ENCODE results near the gene PPM1H. TPM values are rescaled to one million over a fixed set of nuclear protein-coding genes. Genes with fewer than 3 reads are reported as not detected.
"Not testable (repeated sequence)": the region's sequence is repeated elsewhere in the genome, so short reads cannot be mapped to it uniquely, and the experiment has no call there.

The PPM1H gene
- polyA plus RNA-seq, 1 of the 3 experiments (the other 2 are of a cell fraction), result 0.13 TPM

DNA sequence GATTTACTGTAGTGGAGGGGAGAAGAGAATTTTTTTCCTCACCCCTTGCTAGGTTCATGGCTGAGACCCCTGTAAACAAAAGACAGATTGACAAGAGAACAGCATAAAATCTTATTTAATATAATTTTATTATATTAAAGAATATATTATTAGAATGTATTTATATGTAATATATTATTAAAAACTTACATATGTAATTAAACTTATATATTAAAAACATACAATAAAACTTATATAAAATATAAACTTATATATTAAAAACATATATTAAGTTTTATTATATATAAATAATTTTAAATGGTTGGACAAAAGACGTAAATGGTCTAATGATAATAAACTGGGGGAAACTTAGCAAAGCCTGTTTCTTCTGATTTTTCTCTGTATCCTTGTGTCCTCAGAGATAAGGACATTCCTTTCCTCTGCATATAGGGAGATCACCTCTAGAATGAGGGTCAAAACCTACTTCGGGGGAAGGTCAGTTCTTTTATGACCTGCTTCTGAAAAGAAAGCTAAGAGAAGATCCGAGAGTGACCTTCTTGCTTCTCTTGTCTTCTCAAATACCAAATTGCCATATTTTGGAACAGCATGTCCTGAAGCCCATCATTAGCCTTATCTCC is 8.9 kb upstream of the PPM1H start:
- WGBS (ENCODE audit: low lambda C conversion rate), result 7% methylated on average over 3 of the region's 3 CpGs
- Histone ChIP-seq H3K79me2 (ENCODE audit: insufficient read depth) (no peaks in the 10 kb centered on the region), H4K20me1 (ENCODE audit: insufficient read depth) (no peaks in the 10 kb centered on the region), H3K36me3 (replicated peaks in 1 of 2; ENCODE audit: control insufficient read depth in 1 of 2, insufficient read depth in 2 of 2, low read length in 1 of 2) (no peaks in the 10 kb centered on the region), H3K9ac (no peak overlapping the region), H3K4me1 (ENCODE audit: control insufficient read depth in 1 of 2, insufficient read depth in 2 of 2, low read depth in 1 of 2, low read length in 1 of 2) (no peaks in the 10 kb centered on the region), H3K27ac (ENCODE audit: low read depth in 2 of 2, low read length in 1 of 2) (no peak overlapping the region), H3K4me3 (ENCODE audit: low read depth in 2 of 2, low read length in 1 of 2) (no peak overlapping the region), H2AFZ (ENCODE audit: low read depth) (no peak overlapping the region), H3K9me2 (peaks cover 3% of the 10 kb centered on the region; the same call in 1 of the 2 replicates), H3F3A (replicated peaks; ENCODE audit: insufficient read depth) (no peaks in the 10 kb centered on the region), H3K9me3 (no peaks in the 10 kb centered on the region), H3K4me2 (no peak overlapping the region), H3K27me3 (ENCODE audit: insufficient read depth) (peaks cover 22% of the 10 kb centered on the region)
- no peak for TF ChIP-seq TAF1 (IDR thresholded peaks at IDR 0.05; ENCODE audit: borderline replicate concordance, low read depth, low read length)
- TF ChIP-seq RFX5 (IDR thresholded peaks at IDR 0.05; ENCODE audit: low read length), result no peak
- TF ChIP-seq MXI1 (IDR thresholded peaks at IDR 0.05; ENCODE audit: low read depth, low read length), result no peak
- TF ChIP-seq ELF1 (IDR thresholded peaks at IDR 0.05), result no peak
- no peak for TF ChIP-seq RCOR1 (IDR thresholded peaks at IDR 0.05; ENCODE audit: low read length)
- no peak for DNase-seq
- CTCF ChIA-PET, result interaction anchor here (0.8 kb wide), 1 partner anchor 8 kb away, joined by 3 read pairs; no protein-coding TSS in a partner anchor
- POLR2A ChIA-PET, result no interaction called here

- H3K27ac ChIP-seq (ENCODE audit: low read depth in 2 of 2, low read length in 1 of 2); H3K36me3 ChIP-seq (replicated peaks in 1 of 2; ENCODE audit: control insufficient read depth in 1 of 2, insufficient read depth in 2 of 2, low read length in 1 of 2); H3K4me2 ChIP-seq; H2AFZ ChIP-seq (ENCODE audit: low read depth); DNase-seq; H3K9ac ChIP-seq; POLR2A ChIA-PET; H3F3A ChIP-seq (replicated peaks; ENCODE audit: insufficient read depth); H3K9me3 ChIP-seq; H3K4me3 ChIP-seq (ENCODE audit: low read depth in 2 of 2, low read length in 1 of 2); H3K79me2 ChIP-seq (ENCODE audit: insufficient read depth); H4K20me1 ChIP-seq (ENCODE audit: insufficient read depth); H3K4me1 ChIP-seq (ENCODE audit: control insufficient read depth in 1 of 2, insufficient read depth in 2 of 2, low read depth in 1 of 2, low read length in 1 of 2); H3K9me2 ChIP-seq; CTCF ChIA-PET: not testable (repeated sequence)
- H3K27me3 ChIP-seq (ENCODE audit: insufficient read depth), result peaks cover 27% of the 10 kb centered on the region
- WGBS (ENCODE audit: low lambda C conversion rate), result 13% methylated on average over 4 of the region's 4 CpGs
Observed at GRCh38 chr12:62942316-62942715, 7.4 kb upstream of the PPM1H start.

GRCh38 chr12:62934239-62934798 is 631 bp downstream of the PPM1H start:
- H3K9ac ChIP-seq, result no peak overlapping the region
- no peaks in the 10 kb centered on the region for H3K9me2 ChIP-seq

More at GRCh38 chr12:62934239-62934798, 631 bp downstream of the PPM1H start:
- 5% methylated on average over 23 of the region's 48 CpGs for WGBS (ENCODE audit: low lambda C conversion rate)
- H3F3A ChIP-seq (replicated peaks; ENCODE audit: insufficient read depth), result peaks cover 4% of the 10 kb centered on the region
- no peaks in the 10 kb centered on the region for H4K20me1 ChIP-seq (ENCODE audit: insufficient read depth)
- H2AFZ ChIP-seq (ENCODE audit: low read depth), result peak overlapping the region; percentile 82; the same call in 1 of the 2 replicates
- H3K9me3 ChIP-seq, result no peaks in the 10 kb centered on the region
- no peaks in the 10 kb centered on the region for H3K36me3 ChIP-seq (replicated peaks in 1 of 2; ENCODE audit: control insufficient read depth in 1 of 2, insufficient read depth in 2 of 2, low read length in 1 of 2)
- peak overlapping the region; percentile 97 for H3K4me2 ChIP-seq
- no peak overlapping the region for H3K27ac ChIP-seq (ENCODE audit: low read depth in 2 of 2, low read length in 1 of 2)
- H3K4me1 ChIP-seq (ENCODE audit: control insufficient read depth in 1 of 2, insufficient read depth in 2 of 2, low read depth in 1 of 2, low read length in 1 of 2), result peaks cover 0 to 10% of the 10 kb centered on the region in 2 experiments; a peak in 1 of 4 replicates
- no peak for TF ChIP-seq EP300 (IDR thresholded peaks at IDR 0.05; ENCODE audit: borderline replicate concordance in 1 of 2, low read depth in 1 of 2, low read length in 1 of 2)
- no peak for TF ChIP-seq SIN3A (IDR thresholded peaks at IDR 0.05; ENCODE audit: borderline replicate concordance, low read depth, low read length)
- TF ChIP-seq CTCF (IDR thresholded peaks at IDR 0.05), result no peak
- no peak for TF ChIP-seq FOXM1 (IDR thresholded peaks at IDR 0.05; ENCODE audit: low read depth)
- TF ChIP-seq JUND (IDR thresholded peaks at IDR 0.05), result no peak
- TF ChIP-seq TAF1 (IDR thresholded peaks at IDR 0.05; ENCODE audit: borderline replicate concordance, low read depth, low read length), result no peak
- TF ChIP-seq TEAD4 (IDR thresholded peaks at IDR 0.05; ENCODE audit: borderline replicate concordance, insufficient read depth), result no peak
- TF ChIP-seq MAX (IDR thresholded peaks at IDR 0.05; ENCODE audit: low read depth), result no peak
- no peak for TF ChIP-seq FOXJ3 (CRISPR knock-in tag; IDR thresholded peaks at IDR 0.05)
- no peak for TF ChIP-seq TCF12 (IDR thresholded peaks at IDR 0.05)
- TF ChIP-seq RFX5 (IDR thresholded peaks at IDR 0.05; ENCODE audit: low read length), result no peak
- no peak for TF ChIP-seq MXI1 (IDR thresholded peaks at IDR 0.05; ENCODE audit: low read depth, low read length)
- H3K4me3 ChIP-seq (ENCODE audit: low read depth in 2 of 2, low read length in 1 of 2), result peak overlapping the region; percentile 56 to 66
- DNase-seq, result no peak
- ChIA-PET POLR2A (no interaction called here), CTCF (interaction anchor here (0.9 to 3.5 kb wide), 3 partner anchors 22 to 121 kb away, joined by 3 to 7 read pairs (median 4); no protein-coding TSS in a partner anchor)
- H3K27me3 ChIP-seq (ENCODE audit: insufficient read depth), result peaks cover 51% of the 10 kb centered on the region
- no peaks in the 10 kb centered on the region for H3K79me2 ChIP-seq (ENCODE audit: insufficient read depth)
